ENCODE results near the gene SETD3. TPM values are rescaled to one million over a fixed set of nuclear protein-coding genes. Genes with fewer than 3 reads are reported as not detected.
A peak's percentile ranks its signal among the peaks of the same experiment; 100 is the strongest.

Gene SETD3
- total and polyA plus RNA-seq, 4 donors, result 36.4 to 60.9 (median 49.7) TPM

DNA sequence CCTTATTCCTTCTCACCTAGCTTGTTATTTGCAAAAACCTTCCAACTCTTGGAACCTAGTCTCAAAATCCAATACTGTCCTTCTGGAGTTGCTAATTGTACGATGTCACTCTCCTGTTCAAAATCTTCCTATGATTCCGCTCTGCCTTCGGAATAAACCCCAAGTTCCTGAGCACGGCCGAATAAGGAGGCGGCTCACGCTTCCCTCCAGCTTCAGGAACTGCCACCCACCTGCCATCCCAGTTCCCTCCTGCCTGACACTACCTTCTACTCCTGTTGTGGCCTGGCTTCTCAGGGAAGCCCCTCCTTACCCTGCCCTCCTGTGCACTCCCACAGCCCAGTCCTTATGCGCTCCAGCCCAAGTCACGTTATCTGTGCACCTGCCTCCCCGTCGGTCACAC, 73.2 kb downstream of the SETD3 start:
- Histone ChIP-seq H3K9ac (ENCODE audit: insufficient read depth in 1 of 2, low read length in 2 of 2) (no peak overlapping the region), H3K9me3 (ENCODE audit: control insufficient read depth in 4 of 4, insufficient read depth in 3 of 4, low read length in 3 of 4) (peaks cover 0 to 2% (median 0%) of the 10 kb centered on the region in 4 donors), H3K4me3 (no peak overlapping the region), H3K4me1 (ENCODE audit: control insufficient read depth in 5 of 5, insufficient read depth in 5 of 5, low read length in 5 of 5) (peaks cover 0 to 8% (median 0%) of the 10 kb centered on the region in 5 donors), H3K27me3 (ENCODE audit: control insufficient read depth in 3 of 3, insufficient read depth in 3 of 3, low read length in 2 of 3) (no peaks in the 10 kb centered on the region), H3K27ac (ENCODE audit: low read depth in 1 of 2, low read length in 1 of 2) (peak overlapping the region in 1 of 2 donors; percentile 26), H3K36me3 (ENCODE audit: control insufficient read depth in 4 of 4, insufficient read depth in 4 of 4, low read length in 4 of 4) (peaks cover 6 to 20% (median 19%) of the 10 kb centered on the region in 4 donors)
- no peak for ATAC-seq (ENCODE audit: insufficient read depth, low FRiP score)
- DNase-seq, result no peak
- TF ChIP-seq, protein P1, sequence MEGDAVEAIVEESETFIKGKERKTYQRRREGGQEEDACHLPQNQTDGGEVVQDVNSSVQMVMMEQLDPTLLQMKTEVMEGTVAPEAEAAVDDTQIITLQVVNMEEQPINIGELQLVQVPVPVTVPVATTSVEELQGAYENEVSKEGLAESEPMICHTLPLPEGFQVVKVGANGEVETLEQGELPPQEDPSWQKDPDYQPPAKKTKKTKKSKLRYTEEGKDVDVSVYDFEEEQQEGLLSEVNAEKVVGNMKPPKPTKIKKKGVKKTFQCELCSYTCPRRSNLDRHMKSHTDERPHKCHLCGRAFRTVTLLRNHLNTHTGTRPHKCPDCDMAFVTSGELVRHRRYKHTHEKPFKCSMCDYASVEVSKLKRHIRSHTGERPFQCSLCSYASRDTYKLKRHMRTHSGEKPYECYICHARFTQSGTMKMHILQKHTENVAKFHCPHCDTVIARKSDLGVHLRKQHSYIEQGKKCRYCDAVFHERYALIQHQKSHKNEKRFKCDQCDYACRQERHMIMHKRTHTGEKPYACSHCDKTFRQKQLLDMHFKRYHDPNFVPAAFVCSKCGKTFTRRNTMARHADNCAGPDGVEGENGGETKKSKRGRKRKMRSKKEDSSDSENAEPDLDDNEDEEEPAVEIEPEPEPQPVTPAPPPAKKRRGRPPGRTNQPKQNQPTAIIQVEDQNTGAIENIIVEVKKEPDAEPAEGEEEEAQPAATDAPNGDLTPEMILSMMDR (IDR thresholded peaks at IDR 0.05; ENCODE audit: control extremely low read depth, extremely low read depth), result no peak
- 83 to 92% methylated on average over 11 of the region's 11 CpGs for WGBS, 2 donors

DNA sequence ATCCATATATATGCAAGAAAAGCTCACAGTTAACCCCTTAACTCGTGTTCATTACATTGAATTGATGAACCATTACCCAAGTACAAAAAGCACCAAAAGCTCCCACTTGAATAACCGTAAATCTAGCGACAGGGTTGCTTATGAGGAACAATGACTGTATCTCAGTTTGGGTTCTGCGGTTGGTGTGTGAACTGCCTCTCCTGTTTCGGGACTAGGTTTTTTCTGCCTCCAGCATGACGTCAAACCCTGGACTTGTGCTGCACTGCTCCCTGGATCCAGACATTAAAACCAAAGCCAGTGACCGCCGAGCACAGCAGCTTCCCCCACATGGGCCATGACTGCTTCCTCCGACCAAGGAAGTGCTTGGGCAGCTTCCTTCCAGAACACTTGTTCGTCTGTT, 77.7 kb downstream of the SETD3 start:
- no peak for DNase-seq
- Histone ChIP-seq H3K4me1 (ENCODE audit: control insufficient read depth in 5 of 5, insufficient read depth in 5 of 5, low read length in 5 of 5) (peaks cover 0 to 5% (median 2%) of the 10 kb centered on the region in 5 donors), H3K9me3 (ENCODE audit: control insufficient read depth in 4 of 4, insufficient read depth in 3 of 4, low read length in 3 of 4) (no peaks in the 10 kb centered on the region), H3K27me3 (ENCODE audit: control insufficient read depth in 3 of 3, insufficient read depth in 3 of 3, low read length in 2 of 3) (no peaks in the 10 kb centered on the region), H3K4me3 (no peak overlapping the region), H3K27ac (ENCODE audit: low read depth in 1 of 2, low read length in 1 of 2) (no peak overlapping the region), H3K36me3 (ENCODE audit: control insufficient read depth in 4 of 4, insufficient read depth in 4 of 4, low read length in 4 of 4) (peaks cover 16 to 33% (median 26%) of the 10 kb centered on the region in 4 donors), H3K9ac (ENCODE audit: insufficient read depth in 1 of 2, low read length in 2 of 2) (no peak overlapping the region)
- WGBS, 2 donors, result 90 to 93% methylated on average over 10 of the region's 10 CpGs
- no peak for ATAC-seq (ENCODE audit: insufficient read depth, low FRiP score)
- TF ChIP-seq, protein P1 (IDR thresholded peaks at IDR 0.05; ENCODE audit: control extremely low read depth, extremely low read depth), result no peak

DNA sequence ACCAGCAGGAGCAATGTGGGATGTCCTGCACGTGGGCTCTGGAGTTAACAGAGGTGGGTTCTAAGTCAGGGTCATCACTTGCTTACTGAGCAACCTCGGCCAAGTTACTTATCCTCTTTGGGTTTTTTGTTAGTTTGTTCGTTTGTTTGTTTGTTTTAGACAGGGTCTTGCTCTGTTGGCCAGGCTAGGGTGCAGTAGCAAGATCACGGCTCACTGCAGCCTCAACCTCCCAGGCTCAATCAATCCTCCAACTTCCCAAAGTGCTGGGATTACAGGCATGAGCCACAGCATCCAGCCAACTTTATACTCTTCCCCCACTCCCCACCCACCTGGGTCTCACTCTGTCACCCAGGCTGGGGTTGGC, 78.4 kb downstream of the SETD3 start:
- Histone ChIP-seq H3K36me3 (ENCODE audit: control insufficient read depth in 4 of 4, insufficient read depth in 4 of 4, low read length in 4 of 4) (peaks cover 20 to 33% (median 30%) of the 10 kb centered on the region in 4 donors), H3K4me1 (ENCODE audit: control insufficient read depth in 5 of 5, insufficient read depth in 5 of 5, low read length in 5 of 5) (peaks cover 0 to 3% (median 0%) of the 10 kb centered on the region in 5 donors), H3K9me3 (ENCODE audit: control insufficient read depth in 4 of 4, insufficient read depth in 3 of 4, low read length in 3 of 4) (no peaks in the 10 kb centered on the region), H3K4me3 (no peak overlapping the region), H3K27ac (ENCODE audit: low read depth in 1 of 2, low read length in 1 of 2) (no peak overlapping the region), H3K9ac (ENCODE audit: insufficient read depth in 1 of 2, low read length in 2 of 2) (no peak overlapping the region), H3K27me3 (ENCODE audit: control insufficient read depth in 3 of 3, insufficient read depth in 3 of 3, low read length in 2 of 3) (no peaks in the 10 kb centered on the region)
- WGBS, 2 donors, result 89 to 91% methylated on average over 4 of the region's 4 CpGs
- ATAC-seq (ENCODE audit: insufficient read depth, low FRiP score) (no peak), DNase-seq (no peak)
- TF ChIP-seq, protein P1 (IDR thresholded peaks at IDR 0.05; ENCODE audit: control extremely low read depth, extremely low read depth), result no peak

Data from lung (tissue), 12 donors.